Measurements from ENCODE around the gene HK1.

HK1 gene

DNA sequence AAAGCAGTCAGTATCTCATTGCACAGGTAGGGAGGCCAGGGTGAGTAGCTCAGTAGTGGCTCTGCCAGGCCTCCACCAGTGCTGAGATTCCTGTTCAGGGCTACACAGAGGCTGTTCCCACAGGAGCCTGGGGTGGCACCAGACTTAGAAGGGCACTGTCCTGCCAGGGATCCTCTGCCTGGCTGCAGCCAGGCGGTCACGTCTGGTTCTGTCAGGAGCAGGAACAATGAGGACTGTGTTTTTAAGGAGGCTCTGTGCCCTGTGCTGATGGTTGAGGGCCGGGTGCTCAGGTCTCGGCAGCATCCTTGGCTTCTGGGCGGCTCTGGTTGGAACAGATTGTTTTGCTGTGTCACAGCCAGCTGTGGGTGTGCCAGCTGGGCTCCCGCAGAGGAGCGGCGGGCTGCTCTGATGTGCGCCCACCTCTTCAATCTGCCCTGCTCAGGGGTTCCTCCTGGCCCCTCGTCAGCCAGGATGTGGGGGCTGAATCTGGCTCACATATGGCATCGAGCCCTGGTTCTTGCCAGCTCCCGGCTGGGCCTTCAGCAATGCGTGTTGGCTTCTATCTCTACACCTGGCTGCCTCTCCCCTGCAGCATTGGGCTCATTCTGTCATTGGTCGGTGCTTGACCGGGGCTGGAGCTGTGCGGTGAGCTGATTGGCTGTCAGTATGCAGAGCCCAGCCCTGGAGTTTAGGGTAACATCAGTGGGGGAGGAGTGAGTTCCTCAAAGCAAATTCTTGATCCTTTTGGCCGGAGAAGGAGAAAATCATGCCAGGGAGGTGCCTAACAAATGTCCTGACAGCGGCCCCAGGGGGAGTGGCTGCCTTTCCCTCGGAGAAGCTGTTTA is 97.2 kb downstream of the HK1 start:
- H3K4me1 Mint-ChIP-seq, result peaks cover 38% of the 10 kb centered on the region
- DNase-seq, result no peak
- H3K27ac Mint-ChIP-seq, result peak overlapping the region; percentile 44 to 97
- H3K9me3 Mint-ChIP-seq, result no peaks in the 10 kb centered on the region
- no peak for ATAC-seq
- H3K27me3 Mint-ChIP-seq, result no peaks in the 10 kb centered on the region
- H3K4me3 Mint-ChIP-seq, result no peak overlapping the region

DNA sequence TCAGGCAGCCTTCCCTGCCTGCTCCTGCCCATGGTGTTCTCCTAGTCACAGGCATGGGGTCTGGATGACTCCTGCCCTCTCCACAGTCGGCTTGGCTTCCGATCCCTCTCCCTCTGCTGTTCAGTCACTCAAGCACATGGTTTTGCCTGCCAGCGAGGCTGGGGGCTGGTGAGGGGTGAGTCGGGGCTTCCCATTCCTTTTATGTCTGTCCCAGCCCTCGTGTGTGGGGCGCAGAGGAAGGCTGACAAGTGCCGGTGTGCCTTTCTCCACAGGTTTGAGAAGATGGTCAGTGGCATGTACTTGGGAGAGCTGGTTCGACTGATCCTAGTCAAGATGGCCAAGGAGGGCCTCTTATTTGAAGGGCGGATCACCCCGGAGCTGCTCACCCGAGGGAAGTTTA is 98.4 kb downstream of the HK1 start:
- no peak overlapping the region for H3K4me3 Mint-ChIP-seq
- DNase-seq, result no peak
- H3K9me3 Mint-ChIP-seq, result no peaks in the 10 kb centered on the region
- H3K27me3 Mint-ChIP-seq, result no peaks in the 10 kb centered on the region
- no peak overlapping the region for H3K27ac Mint-ChIP-seq
- H3K4me1 Mint-ChIP-seq, result peaks cover 38% of the 10 kb centered on the region
- no peak for ATAC-seq

DNA sequence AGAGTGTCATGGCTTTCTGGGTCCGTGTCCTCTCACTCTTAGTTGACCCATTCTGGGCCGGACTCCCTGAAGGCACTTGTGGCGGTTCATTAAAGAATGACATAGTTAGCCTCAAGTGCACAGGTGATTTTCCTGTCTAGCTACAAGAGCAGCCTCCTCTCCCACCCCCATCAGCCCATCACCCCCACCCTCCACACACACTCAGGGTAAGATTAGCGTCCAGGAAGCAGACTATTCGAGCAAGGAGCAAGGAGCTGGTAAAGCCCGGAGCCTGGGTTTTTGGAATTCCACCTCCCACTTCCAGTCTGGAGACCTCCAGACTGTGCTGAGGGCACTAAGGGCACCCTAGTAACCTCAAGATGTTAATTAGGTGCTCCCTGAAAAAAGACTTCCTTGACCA is 98.9 kb downstream of the HK1 start:
- Mint-ChIP-seq H3K27ac (peak overlapping the region in 1 of 2 donors; percentile 61), H3K4me1 (peaks cover 33% of the 10 kb centered on the region), H3K9me3 (no peaks in the 10 kb centered on the region), H3K4me3 (no peak overlapping the region), H3K27me3 (no peaks in the 10 kb centered on the region)
- DNase-seq (no peak), ATAC-seq (no peak)

DNA sequence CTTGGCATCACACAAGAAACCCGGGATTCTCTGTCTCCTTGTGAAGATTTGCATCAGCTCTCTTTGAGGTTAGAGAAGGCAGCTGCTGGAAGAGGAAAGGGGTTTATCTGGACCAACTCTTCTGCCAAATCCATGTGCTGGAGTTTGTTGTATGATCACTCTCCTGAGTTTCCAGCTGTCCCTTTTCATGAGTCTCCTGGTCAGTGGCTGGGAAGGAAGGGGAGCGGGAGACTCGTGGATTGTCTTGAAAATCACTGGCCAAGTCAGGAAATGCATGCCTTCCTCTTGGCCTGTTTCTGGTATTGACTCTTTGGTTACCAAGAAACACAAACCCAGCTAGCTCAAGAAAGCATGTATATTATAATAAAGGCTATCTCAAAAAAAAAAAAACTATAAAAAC is 99.6 kb downstream of the HK1 start:
- Mint-ChIP-seq H3K27ac (no peak overlapping the region), H3K4me3 (no peak overlapping the region), H3K4me1 (peaks cover 28% of the 10 kb centered on the region), H3K9me3 (no peaks in the 10 kb centered on the region), H3K27me3 (no peaks in the 10 kb centered on the region)
- DNase-seq (no peak), ATAC-seq (no peak)

DNA sequence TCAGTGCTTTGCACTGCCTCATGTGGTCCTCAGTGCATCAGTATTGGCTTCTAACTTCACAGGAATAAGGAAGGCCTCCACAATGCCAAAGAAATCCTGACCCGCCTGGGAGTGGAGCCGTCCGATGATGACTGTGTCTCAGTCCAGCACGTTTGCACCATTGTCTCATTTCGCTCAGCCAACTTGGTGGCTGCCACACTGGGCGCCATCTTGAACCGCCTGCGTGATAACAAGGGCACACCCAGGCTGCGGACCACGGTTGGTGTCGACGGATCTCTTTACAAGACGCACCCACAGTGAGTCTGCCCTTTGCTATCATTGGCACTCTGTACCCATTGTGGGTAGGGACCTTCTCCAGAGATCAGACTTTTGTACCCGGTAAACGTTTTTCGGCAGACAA is 101.5 kb downstream of the HK1 start:
- Mint-ChIP-seq H3K9me3 (no peaks in the 10 kb centered on the region), H3K27ac (peak overlapping the region in 1 of 2 donors; percentile 91), H3K4me3 (no peak overlapping the region), H3K4me1 (peaks cover 10% of the 10 kb centered on the region), H3K27me3 (no peaks in the 10 kb centered on the region)
- ATAC-seq (no peak), DNase-seq (no peak)

DNA sequence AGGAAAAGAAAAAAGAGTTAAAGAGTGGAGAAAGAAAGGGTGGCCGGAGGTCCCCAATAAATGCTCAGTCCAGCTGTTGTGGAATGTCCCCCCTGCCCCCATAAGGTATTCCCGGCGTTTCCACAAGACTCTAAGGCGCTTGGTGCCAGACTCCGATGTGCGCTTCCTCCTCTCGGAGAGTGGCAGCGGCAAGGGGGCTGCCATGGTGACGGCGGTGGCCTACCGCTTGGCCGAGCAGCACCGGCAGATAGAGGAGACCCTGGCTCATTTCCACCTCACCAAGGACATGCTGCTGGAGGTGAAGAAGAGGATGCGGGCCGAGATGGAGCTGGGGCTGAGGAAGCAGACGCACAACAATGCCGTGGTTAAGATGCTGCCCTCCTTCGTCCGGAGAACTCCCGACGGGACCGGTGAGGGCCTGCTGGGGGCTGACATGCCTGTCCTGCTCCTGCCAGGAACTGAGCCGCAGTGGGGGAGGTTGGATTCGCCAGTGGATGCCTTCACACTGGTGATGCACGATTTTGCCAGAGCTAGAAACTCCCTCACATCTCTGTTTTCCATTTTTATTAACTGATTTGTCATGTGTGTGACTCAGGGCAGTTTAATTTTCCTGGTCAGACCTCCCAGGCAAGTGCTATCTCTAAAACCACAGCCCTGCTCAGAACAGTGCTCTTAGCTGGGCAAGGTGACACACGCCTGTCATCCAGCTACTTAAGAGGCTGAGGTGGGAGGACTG is 104.3 kb downstream of the HK1 start:
- no peak overlapping the region for H3K27ac Mint-ChIP-seq
- H3K27me3 Mint-ChIP-seq, result no peaks in the 10 kb centered on the region
- H3K9me3 Mint-ChIP-seq, result no peaks in the 10 kb centered on the region
- no peaks in the 10 kb centered on the region for H3K4me1 Mint-ChIP-seq
- ATAC-seq, result no peak
- H3K4me3 Mint-ChIP-seq, result no peak overlapping the region
- no peak for DNase-seq

DNA sequence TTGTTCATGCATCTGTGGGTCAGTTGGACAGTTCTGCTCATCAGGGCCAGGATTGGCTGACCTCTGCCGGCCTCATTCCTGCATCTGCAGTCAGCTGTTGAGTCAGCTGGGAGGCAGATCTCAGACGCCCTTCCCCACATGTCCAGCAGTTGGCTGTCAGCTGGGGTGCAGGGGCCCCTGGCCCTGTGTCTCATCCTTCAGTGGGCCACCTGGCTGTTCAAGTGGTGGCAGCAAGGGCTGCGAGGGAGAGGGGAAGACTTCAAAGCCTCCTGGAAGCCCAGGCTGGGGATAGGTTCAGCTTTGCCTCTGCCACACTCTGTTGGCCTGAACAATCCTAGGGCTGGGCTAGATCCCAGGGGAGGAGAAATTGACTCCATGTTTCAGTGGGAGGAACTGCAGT is 105.3 kb downstream of the HK1 start:
- Mint-ChIP-seq H3K27ac (no peak overlapping the region), H3K9me3 (no peaks in the 10 kb centered on the region), H3K27me3 (no peaks in the 10 kb centered on the region), H3K4me3 (no peak overlapping the region), H3K4me1 (no peaks in the 10 kb centered on the region)
- DNase-seq (no peak), ATAC-seq (no peak)

DNA sequence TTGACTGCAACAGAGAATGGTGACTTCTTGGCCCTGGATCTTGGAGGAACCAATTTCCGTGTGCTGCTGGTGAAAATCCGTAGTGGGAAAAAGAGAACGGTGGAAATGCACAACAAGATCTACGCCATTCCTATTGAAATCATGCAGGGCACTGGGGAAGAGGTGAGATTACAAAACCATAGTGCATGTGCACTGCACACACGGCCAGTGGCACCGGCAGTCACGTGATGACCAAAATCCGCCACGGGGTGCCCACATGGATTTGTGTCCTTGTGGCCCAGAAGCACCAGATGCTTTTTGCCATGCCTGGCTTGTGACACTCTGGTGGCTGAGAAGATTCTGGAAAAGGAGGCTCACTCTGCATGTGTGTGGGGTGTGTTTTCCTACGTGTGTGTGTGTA is 106.0 kb downstream of the HK1 start:
- Mint-ChIP-seq H3K27me3 (no peaks in the 10 kb centered on the region), H3K9me3 (no peaks in the 10 kb centered on the region), H3K4me1 (no peaks in the 10 kb centered on the region), H3K4me3 (no peak overlapping the region), H3K27ac (peak overlapping the region in 1 of 2 donors; percentile 48)
- no peak for ATAC-seq
- no peak for DNase-seq

DNA sequence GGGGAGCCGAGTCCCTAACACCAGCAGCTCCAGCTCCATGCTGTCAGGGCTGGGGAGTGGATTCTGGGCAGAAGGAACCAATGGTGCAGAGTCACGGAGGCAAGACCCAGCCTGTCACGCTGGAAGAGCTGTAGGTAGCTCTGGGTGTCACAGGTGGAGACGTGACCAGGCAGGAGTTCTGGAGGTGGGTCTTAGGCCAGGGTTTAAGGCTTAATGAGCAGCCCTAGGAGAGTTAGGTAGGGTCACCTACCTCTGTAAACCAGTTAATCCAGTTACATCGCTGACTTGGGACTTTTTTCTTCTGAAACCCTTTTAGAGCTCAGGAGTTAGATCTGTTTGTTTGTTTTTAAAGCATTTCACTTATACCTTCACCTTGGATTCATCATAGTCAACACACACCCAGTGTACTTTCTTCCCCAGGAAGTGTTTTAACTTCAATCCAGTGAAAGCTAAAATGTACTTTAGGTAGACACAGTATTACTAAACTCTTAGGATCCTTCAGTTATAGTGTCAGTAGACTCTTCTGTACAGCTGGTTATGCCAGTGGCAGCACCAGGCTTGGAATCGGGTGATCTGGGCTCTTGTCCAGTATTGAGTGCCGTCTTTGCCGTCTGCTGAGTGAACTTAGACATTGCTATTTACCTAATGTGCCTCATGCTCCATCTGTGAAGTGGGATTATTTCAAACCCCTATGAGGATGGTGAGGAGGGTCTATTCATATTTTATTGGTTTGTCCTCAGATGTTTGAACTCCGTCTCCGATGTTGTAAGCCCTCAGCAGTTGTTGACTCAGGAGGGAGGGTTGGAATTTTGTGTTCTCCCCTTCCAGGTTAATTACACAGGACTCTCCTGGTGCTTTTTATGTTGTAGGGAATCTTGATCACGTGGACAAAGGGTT is 107.4 kb downstream of the HK1 start:
- H3K9me3 Mint-ChIP-seq, result no peaks in the 10 kb centered on the region
- DNase-seq, result no peak
- H3K27me3 Mint-ChIP-seq, result no peaks in the 10 kb centered on the region
- H3K27ac Mint-ChIP-seq, result peak overlapping the region in 1 of 2 donors; percentile 61
- no peak overlapping the region for H3K4me3 Mint-ChIP-seq
- peaks cover 6% of the 10 kb centered on the region for H3K4me1 Mint-ChIP-seq
- ATAC-seq, result no peak

DNA sequence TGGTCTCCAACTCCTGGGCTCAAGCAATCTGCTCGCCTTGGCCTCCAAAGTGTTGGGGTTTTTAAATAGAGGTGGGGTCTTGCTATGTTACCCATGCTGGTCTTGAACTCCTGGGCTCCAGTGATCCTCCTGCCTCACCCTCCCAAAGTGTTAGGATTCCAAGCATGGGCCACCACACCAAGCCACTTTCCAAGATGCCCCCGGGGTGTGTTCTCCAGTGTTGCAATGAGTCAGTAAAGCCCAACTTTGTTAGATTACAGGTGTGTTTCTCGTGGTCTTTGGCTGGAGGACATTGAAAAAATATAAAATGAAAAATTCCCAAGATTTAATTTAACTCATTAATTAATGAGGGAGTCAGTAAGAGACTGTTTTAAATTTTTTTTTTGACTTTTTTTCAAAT is 109.2 kb downstream of the HK1 start:
- no peak for DNase-seq
- peak overlapping the region in 1 of 2 donors; percentile 87 for H3K27ac Mint-ChIP-seq
- no peak overlapping the region for H3K4me3 Mint-ChIP-seq
- H3K9me3 Mint-ChIP-seq, result no peaks in the 10 kb centered on the region
- H3K27me3 Mint-ChIP-seq, result no peaks in the 10 kb centered on the region
- peaks cover 15% of the 10 kb centered on the region for H3K4me1 Mint-ChIP-seq
- ATAC-seq, result no peak

DNA sequence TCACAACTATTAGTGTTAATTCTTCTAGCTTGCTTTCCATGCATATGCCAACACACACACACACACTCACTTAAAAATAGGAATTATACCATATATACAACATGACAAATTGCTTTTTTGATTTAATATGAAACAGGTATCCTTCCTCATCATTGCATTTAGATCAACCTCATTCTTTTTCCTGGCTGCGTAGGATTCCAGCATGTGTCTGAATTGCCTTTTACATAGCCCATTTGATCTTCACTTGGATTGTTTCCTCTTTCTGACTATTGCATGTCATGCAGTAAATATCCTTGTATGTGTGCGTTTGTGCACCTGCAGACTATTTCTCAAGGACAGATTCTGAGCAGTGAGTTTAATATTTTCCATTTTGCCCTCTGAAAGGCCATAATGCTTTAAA is 110.2 kb downstream of the HK1 start:
- Mint-ChIP-seq H3K27ac (no peak overlapping the region), H3K4me3 (no peak overlapping the region), H3K9me3 (no peaks in the 10 kb centered on the region), H3K4me1 (peaks cover 17% of the 10 kb centered on the region), H3K27me3 (no peaks in the 10 kb centered on the region)
- DNase-seq (no peak), ATAC-seq (no peak)

DNA sequence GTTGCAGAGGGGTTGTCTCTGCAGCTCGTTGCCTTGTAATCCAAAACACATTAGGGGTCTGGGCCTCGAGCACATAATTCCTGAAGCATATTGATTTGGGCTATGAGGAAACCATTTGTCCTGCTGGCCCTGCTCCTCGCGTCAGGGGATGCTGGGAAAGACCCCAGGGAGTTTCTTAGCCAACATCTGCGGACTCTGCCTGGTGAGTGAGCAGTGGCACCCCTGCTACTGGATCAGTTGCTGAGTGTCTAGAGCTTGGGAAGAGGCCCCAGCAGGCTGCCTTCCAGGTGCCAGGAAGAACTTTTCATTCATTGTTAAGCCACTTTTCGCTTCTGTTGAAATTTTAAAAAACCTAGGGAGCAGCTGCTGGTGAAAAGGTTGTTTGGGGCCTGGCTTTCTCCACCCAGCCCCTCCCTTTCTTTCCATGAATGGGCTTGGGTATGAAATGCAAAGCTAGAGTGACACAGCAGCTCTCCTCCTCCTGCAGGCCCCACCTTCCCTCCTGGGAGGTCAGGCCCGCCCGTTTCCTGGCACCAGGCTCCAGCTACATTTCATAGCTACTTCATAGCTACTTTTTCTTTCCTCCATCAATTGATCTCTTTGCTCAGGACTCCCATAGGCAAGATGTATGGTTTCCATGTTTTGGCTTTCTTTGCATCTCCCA is 111.7 kb downstream of the HK1 start:
- ATAC-seq (no peak), DNase-seq (no peak)
- peak overlapping the region; percentile 51 to 57 for H3K27ac Mint-ChIP-seq
- no peaks in the 10 kb centered on the region for H3K27me3 Mint-ChIP-seq
- no peaks in the 10 kb centered on the region for H3K9me3 Mint-ChIP-seq
- H3K4me1 Mint-ChIP-seq, result peaks cover 17% of the 10 kb centered on the region
- no peak overlapping the region for H3K4me3 Mint-ChIP-seq

DNA sequence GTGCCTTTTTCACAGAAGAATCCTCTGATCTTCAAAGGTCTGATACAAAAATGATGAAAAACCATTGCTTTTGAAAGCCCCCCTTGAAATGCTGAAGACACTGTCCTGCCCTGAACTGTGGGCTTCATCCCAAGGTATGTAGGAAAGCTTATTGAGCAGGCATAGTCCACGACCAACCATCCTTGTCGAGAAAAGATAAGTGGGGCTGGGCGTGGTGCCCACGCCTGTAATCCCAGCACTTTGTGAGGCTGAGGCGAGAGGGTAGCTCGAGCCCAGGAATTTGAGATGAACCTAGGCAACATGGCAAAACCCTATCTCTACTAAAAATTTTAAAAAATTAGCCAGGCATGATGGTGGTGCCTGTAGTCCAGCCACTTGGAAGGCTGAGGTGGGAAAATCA is 112.9 kb downstream of the HK1 start:
- DNase-seq (no peak), ATAC-seq (no peak)
- no peaks in the 10 kb centered on the region for H3K27me3 Mint-ChIP-seq
- H3K4me3 Mint-ChIP-seq, result no peak overlapping the region
- H3K4me1 Mint-ChIP-seq, result peaks cover 17% of the 10 kb centered on the region
- no peaks in the 10 kb centered on the region for H3K9me3 Mint-ChIP-seq
- no peak overlapping the region for H3K27ac Mint-ChIP-seq

DNA sequence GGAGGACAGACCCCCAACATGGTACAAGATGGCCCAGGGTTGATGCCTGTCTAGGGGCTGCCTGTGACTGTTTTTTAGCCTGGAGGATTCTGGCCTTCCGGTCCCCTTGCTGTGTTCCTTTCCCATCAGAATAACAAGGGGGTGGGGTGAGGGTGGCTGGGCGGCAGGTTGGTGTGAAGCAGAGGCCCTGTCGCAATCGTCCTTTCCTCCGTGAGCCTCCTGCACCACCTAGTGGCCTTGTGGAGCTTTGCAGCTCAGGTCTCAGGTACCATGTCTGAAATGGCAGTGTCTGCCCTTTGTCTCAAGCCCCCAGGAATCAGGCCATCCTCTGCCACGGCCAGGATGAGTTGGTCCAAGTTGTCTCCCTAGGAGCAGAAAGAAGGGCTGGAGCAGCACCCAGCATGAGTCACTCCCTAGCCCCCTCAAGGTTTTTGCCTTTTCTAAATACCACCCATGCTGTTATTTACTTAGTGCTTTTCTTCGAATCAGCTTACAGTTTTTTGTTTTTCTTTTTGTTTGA is 114.2 kb downstream of the HK1 start:
- ATAC-seq (peak; percentile 96), DNase-seq (peak; percentile 78 to 83)
- Mint-ChIP-seq H3K9me3 (no peaks in the 10 kb centered on the region), H3K4me3 (no peak overlapping the region), H3K27ac (peak overlapping the region; percentile 25 to 59), H3K27me3 (no peaks in the 10 kb centered on the region), H3K4me1 (peaks cover 17% of the 10 kb centered on the region)

DNA sequence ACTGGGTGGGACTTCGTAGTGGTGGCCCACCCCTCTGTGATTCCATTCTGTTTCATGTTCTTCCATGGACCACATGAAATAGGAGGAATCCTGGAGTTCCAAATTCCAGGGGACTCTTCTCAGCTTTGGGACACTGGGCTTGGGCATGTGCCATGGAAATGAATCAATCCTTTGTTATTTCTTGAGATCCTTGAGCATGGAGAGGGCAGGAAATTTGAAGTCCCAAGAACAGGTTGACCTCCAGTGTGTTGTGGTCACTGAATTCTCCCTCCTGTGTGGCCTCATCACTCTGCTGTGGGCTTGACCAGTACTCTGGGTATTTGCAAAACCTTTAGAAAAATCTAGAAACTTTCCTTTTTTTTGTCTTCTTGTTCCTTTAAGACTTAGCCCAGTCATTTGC is 115.7 kb downstream of the HK1 start:
- Mint-ChIP-seq H3K4me3 (no peak overlapping the region), H3K27me3 (no peaks in the 10 kb centered on the region), H3K27ac (peak overlapping the region in 1 of 2 donors; percentile 65), H3K4me1 (peaks cover 17% of the 10 kb centered on the region), H3K9me3 (no peaks in the 10 kb centered on the region)
- DNase-seq (no peak), ATAC-seq (no peak)
